GM12864 (cell line): Measurements from ENCODE around the gene GAD1.

ENCODE experiments used
- DNase-seq: peaks from one replicate; pipeline ENCODE4 v3.0.0-alpha.2; 2011; ENCODE audit warnings: low read depth
- H3K4me3 ChIP-seq: 2 replicates; pipeline ENCODE4 v1.5.1; 2011; ENCODE audit warnings: mild to moderate bottlenecking, low read depth, low read length, control low read depth
- TF ChIP-seq, protein P1 (sequence below): IDR thresholded peaks from 2 replicates; pipeline ENCODE4 v1.5.1; 2011; ENCODE audit warnings: low read depth, mild to moderate bottlenecking, moderate library complexity, low read length, control low read depth, inconsistent platforms; ENCODE audit errors: missing control alignments

The GAD1 gene

DNA sequence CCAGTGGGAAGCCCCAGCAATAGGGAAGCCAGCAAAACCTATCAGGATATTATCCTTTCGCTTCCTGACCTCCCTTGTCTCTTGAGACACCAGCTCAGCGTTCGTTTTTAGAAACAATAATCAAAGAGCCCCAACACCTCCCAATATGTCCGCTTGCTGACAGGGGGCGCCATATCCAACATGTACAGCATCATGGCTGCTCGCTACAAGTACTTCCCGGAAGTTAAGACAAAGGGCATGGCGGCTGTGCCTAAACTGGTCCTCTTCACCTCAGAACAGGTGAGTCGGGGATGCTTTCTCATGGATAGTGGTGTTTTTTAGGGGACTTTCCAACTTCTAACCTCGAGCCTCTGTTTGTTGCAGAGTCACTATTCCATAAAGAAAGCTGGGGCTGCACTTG lies 28.7 kb downstream of the GAD1 start:
- TF ChIP-seq, protein P1, sequence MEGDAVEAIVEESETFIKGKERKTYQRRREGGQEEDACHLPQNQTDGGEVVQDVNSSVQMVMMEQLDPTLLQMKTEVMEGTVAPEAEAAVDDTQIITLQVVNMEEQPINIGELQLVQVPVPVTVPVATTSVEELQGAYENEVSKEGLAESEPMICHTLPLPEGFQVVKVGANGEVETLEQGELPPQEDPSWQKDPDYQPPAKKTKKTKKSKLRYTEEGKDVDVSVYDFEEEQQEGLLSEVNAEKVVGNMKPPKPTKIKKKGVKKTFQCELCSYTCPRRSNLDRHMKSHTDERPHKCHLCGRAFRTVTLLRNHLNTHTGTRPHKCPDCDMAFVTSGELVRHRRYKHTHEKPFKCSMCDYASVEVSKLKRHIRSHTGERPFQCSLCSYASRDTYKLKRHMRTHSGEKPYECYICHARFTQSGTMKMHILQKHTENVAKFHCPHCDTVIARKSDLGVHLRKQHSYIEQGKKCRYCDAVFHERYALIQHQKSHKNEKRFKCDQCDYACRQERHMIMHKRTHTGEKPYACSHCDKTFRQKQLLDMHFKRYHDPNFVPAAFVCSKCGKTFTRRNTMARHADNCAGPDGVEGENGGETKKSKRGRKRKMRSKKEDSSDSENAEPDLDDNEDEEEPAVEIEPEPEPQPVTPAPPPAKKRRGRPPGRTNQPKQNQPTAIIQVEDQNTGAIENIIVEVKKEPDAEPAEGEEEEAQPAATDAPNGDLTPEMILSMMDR = peak; percentile 28
- no peak overlapping the region for H3K4me3 ChIP-seq
- no peak for DNase-seq

DNA sequence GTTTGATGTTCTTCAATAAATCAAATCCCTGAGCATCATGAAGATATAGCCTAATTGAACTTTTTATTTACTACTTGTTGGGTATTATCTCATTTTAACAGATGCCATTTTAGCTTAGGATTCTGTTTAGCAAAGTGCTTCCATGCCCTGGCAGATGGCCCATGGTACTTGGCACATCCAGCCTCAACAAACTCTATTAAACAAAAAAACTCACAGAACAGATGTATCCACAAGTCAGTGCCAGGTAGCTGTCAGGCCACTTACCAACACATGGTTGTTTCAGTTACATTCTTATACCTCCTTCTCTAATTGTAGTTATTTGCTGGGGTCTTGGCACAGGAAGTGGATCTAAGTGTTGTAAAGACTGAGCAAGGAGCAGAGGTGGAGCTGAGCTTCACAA lies 29.6 kb downstream of the GAD1 start:
- DNase-seq = no peak
- TF ChIP-seq, protein P1 = no peak
- H3K4me3 ChIP-seq = no peak overlapping the region

DNA sequence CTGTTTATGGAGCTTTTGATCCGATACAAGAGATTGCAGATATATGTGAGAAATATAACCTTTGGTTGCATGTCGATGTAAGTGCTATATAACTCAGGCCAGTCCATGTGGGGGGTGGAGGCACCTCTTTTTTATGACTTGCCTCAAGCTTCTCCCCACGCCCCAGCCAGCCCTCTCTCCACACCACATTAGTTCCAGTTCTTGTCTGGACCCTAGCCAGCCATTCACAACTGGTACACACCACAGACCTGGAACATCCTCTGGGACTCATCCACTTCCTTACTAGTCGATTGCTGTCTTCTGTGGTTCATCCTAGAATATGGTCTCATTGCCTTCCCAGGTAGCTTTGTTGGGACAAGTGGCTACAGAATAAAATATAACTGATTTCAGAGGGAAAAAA lies 31.0 kb downstream of the GAD1 start:
- no peak for DNase-seq
- no peak overlapping the region for H3K4me3 ChIP-seq
- TF ChIP-seq, protein P1 = no peak

DNA sequence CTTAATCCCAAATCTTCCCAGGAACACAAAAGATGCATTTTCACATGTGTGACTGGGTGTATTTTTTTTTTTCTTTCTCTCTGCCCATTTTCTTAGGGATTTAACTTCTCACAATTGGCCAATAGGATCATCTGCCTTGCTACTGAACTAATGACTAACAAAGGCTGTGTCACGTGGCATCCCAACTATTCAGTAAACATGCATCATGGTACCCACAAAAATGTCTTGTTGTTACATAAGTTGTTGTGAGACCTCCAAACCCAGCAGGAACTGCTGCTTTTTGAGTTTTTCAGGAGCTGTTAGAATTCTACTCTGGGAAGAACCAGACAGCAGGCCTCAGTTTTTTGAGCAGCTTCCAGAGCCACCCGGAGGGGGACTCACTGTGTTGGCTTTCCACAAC lies 31.9 kb downstream of the GAD1 start:
- no peak overlapping the region for H3K4me3 ChIP-seq
- no peak for DNase-seq
- TF ChIP-seq, protein P1 = no peak

DNA sequence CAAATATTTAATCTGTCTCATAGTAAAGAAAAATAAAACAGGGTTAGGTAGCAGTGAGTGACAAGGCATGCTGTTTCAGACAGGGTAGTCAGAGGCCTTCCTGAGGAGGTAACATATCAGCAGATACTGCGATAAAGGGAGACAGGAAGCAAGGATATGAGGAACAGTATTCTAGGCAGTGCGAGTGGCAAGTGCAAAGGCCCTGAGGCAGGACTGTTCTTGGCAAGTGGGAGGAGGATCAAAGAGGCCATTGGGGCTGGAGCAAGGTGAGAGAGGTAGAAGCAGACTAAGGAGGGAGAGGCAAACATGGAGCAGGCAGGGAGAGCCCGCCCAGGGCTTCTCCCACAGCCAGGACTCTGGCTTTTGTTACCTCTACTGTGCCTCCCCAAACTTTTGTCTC lies 33.6 kb downstream of the GAD1 start:
- DNase-seq = no peak
- TF ChIP-seq, protein P1 = no peak

DNA sequence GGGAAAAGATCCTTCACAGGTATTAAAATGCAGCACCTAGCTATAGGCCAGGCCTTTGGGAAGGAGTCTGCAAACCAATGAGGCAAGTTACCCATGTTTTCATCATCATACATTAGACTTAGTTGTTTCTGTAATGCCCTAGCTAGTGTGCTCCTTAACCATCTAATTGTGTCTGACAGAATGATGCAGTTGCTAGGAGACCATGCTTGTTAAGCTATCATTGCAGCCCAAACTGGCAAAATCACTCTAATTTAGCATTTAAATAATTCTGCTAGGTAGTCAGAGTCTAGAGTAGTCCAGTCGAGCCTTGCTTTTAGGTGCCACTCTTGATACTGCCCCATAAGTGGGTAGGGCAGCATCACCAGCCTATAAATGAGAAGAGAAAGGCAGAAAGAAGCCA lies 34.9 kb downstream of the GAD1 start:
- TF ChIP-seq, protein P1 = no peak
- DNase-seq = no peak
- H3K4me3 ChIP-seq = no peak overlapping the region

More for the DNA sequence above, 33.6 kb downstream of the GAD1 start:
- no peak overlapping the region for H3K4me3 ChIP-seq

DNA sequence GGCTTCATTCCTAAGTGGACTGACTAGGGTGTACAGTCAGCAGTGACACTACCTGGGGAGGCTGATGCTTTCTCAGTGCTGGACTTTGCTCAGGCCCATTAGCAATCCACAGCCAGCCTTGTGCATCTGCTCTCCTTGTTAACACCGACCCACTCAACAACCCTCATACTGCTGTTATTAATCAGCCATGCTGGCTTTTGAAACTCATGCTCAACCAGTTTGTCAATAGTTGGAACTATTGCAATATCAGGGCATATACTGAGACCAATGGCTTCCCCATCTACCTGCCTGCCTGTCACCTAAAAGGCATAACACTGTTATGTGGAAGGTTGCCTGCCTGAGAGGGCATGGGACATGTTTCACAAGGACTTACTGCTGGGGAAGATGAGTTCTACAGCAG lies 39.4 kb downstream of the GAD1 start:
- TF ChIP-seq, protein P1 = no peak
- H3K4me3 ChIP-seq = no peak overlapping the region
- no peak for DNase-seq
